Measurements from ENCODE around the gene LRFN2. TPM values are rescaled to one million over a fixed set of nuclear protein-coding genes. Genes with fewer than 3 reads are reported as not detected.

Gene LRFN2
- total RNA-seq, 2 experiments from 2014 or later, result not detected

GRCh38 chr6:40353967-40354452 is 233.2 kb downstream of the LRFN2 start:
- H3K36me3 Mint-ChIP-seq (ENCODE audit: low read depth), result no peaks in the 10 kb centered on the region
- H3K27me3 Mint-ChIP-seq, result no peaks in the 10 kb centered on the region
- no peak for ATAC-seq
- H3K9me3 Mint-ChIP-seq (ENCODE audit: low read depth), result no peaks in the 10 kb centered on the region
- H3K4me3 Mint-ChIP-seq, result no peak overlapping the region
- intact Hi-C loops (cut with DNase I, micrococcal nuclease), result no loop called here
- CTCF ChIA-PET, result no interaction called here
- DNase-seq, result no peak
- POLR2A ChIA-PET, result no interaction called here
- no peak overlapping the region for H3K27ac Mint-ChIP-seq
- no peaks in the 10 kb centered on the region for H3K4me1 Mint-ChIP-seq

- intact Hi-C loops (cut with DNase I, micrococcal nuclease), result no loop called here
- no peaks in the 10 kb centered on the region for H3K9me3 Mint-ChIP-seq (ENCODE audit: low read depth)
- ChIA-PET CTCF (no interaction called here), POLR2A (no interaction called here)
- ATAC-seq, result no peak
- H3K27me3 Mint-ChIP-seq, result no peaks in the 10 kb centered on the region
- H3K4me3 Mint-ChIP-seq, result no peak overlapping the region
- H3K4me1 Mint-ChIP-seq, result no peaks in the 10 kb centered on the region
- DNase-seq, result no peak
- no peak overlapping the region for H3K27ac Mint-ChIP-seq
- H3K36me3 Mint-ChIP-seq (ENCODE audit: low read depth), result no peaks in the 10 kb centered on the region
Measured at GRCh38 chr6:40353197-40353966, 233.8 kb downstream of the LRFN2 start.

- CTCF ChIA-PET, result no interaction called here
- H3K4me3 Mint-ChIP-seq, result no peak overlapping the region
- DNase-seq, result no peak
Measured at GRCh38 chr6:40352527-40353170, 234.5 kb downstream of the LRFN2 start.

DNA sequence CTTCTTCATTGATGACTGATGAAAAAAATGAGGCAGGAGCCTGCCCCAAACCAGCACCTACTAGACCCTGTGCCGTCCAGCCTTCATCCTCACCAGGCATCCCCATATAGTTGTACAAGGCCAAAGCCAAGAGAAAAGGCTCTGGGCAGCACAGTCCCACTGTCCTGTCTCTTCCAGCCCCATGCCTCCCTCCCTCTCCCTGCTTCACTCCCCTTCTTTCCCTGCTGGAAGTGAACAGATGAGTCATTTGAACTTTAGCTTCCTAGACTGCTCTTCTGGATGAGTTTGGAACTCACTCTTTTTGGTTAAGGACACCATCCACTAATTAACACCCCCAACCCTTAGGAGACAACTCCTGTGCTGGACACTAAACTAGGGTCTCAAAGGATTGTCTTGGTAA is 235.2 kb downstream of the LRFN2 start:
- Mint-ChIP-seq H3K4me1 (no peaks in the 10 kb centered on the region), H3K4me3 (no peak overlapping the region), H3K27ac (no peak overlapping the region), H3K36me3 (ENCODE audit: low read depth) (no peaks in the 10 kb centered on the region), H3K9me3 (ENCODE audit: low read depth) (no peaks in the 10 kb centered on the region), H3K27me3 (no peaks in the 10 kb centered on the region)
- DNase-seq (no peak), ATAC-seq (no peak)
- ChIA-PET CTCF (interaction anchor here (0.7 kb wide), 1 partner anchor 198 kb away, joined by 4 read pairs; no protein-coding TSS in a partner anchor), POLR2A (no interaction called here)
- intact Hi-C loops (cut with DNase I, micrococcal nuclease), result no loop called here

More at GRCh38 chr6:40352527-40353170, 234.5 kb downstream of the LRFN2 start:
- intact Hi-C loops (cut with DNase I, micrococcal nuclease), result no loop called here
- POLR2A ChIA-PET, result no interaction called here
- Mint-ChIP-seq H3K27me3 (no peaks in the 10 kb centered on the region), H3K27ac (no peak overlapping the region), H3K4me1 (no peaks in the 10 kb centered on the region), H3K36me3 (ENCODE audit: low read depth) (no peaks in the 10 kb centered on the region), H3K9me3 (ENCODE audit: low read depth) (no peaks in the 10 kb centered on the region)
- no peak for ATAC-seq

- Mint-ChIP-seq H3K9me3 (ENCODE audit: low read depth) (no peaks in the 10 kb centered on the region), H3K27ac (no peak overlapping the region), H3K27me3 (no peaks in the 10 kb centered on the region), H3K4me1 (no peaks in the 10 kb centered on the region), H3K4me3 (no peak overlapping the region), H3K36me3 (ENCODE audit: low read depth) (no peaks in the 10 kb centered on the region)
- ChIA-PET POLR2A (no interaction called here), CTCF (no interaction called here)
- intact Hi-C loops (cut with DNase I, micrococcal nuclease), result no loop called here
- ATAC-seq (no peak), DNase-seq (no peak)
Measured at GRCh38 chr6:40350747-40351217, 236.4 kb downstream of the LRFN2 start.

GRCh38 chr6:40349901-40350746 is 237.0 kb downstream of the LRFN2 start:
- no peaks in the 10 kb centered on the region for H3K36me3 Mint-ChIP-seq (ENCODE audit: low read depth)
- ChIA-PET CTCF (no interaction called here), POLR2A (no interaction called here)
- H3K27ac Mint-ChIP-seq, result no peak overlapping the region
- no peaks in the 10 kb centered on the region for H3K9me3 Mint-ChIP-seq (ENCODE audit: low read depth)
- H3K27me3 Mint-ChIP-seq, result no peaks in the 10 kb centered on the region
- DNase-seq (no peak), ATAC-seq (no peak)
- H3K4me1 Mint-ChIP-seq, result no peaks in the 10 kb centered on the region
- intact Hi-C loops (cut with DNase I, micrococcal nuclease), result no loop called here
- H3K4me3 Mint-ChIP-seq, result no peak overlapping the region

DNA sequence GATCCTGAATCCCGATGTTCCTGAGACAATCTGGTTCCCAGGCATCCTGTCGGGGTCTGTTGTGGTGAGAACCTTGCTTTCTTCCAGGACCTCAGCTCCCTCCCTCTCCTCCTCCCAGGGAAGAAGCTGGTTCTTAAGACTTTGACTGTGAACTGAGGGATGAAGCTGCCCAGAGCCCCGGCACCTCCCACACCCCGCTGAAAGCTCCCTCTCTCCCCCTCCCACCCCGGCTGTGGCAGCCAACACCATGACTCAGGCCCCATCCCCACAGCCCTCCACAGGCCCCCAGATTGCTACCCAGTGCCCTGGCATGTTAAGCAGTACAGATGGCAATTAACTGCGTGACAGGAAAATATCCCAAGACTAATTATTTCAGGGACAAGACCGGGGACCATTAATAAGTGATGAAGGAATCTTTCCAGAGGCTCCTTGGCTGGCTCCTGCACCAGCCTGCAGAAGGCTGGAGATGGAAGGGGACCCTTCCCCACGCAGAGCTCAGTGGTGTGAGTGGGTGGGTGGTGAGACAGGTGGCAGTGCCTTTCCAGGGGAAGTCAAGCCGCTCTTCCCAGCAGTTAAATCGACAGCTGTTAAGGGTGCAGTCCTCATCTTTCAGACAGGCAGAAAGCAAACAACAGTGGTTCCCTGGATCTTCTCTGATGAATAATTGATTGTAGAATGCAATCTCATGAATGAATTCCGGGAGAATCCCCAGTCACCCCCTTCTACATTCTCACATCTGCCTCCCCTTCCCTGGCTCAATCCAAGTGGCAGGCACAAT is 237.9 kb downstream of the LRFN2 start:
- Mint-ChIP-seq H3K27ac (no peak overlapping the region), H3K36me3 (ENCODE audit: low read depth) (no peaks in the 10 kb centered on the region), H3K4me1 (no peaks in the 10 kb centered on the region), H3K4me3 (no peak overlapping the region), H3K27me3 (no peaks in the 10 kb centered on the region), H3K9me3 (ENCODE audit: low read depth) (no peaks in the 10 kb centered on the region)
- ATAC-seq (no peak), DNase-seq (no peak)
- intact Hi-C loops (cut with DNase I, micrococcal nuclease), result no loop called here
- POLR2A ChIA-PET, result no interaction called here
- CTCF ChIA-PET, result no interaction called here

DNA sequence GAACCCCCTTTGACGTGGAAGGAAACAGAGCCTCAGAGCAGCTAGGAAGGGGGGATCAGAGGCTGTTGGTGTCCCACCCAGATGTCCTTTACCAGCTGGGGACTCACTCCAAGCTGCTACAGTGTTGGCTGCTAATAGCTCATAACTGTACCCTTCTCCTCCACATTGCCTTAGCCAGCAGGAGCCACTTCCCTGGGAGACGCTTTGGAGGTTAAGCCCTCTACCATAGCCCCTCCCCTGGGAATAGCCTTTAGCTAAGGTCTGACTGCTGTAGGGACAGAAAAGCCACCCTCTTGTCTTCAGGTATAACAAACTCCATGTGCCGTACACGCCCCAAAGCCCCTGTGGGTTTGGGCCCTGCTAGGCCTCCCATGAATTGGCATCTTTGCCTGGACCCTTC is 238.6 kb downstream of the LRFN2 start:
- no peak overlapping the region for H3K27ac Mint-ChIP-seq
- no peak overlapping the region for H3K4me3 Mint-ChIP-seq
- ATAC-seq, result no peak
- no peak for DNase-seq
- H3K9me3 Mint-ChIP-seq (ENCODE audit: low read depth), result no peaks in the 10 kb centered on the region
- no peaks in the 10 kb centered on the region for H3K4me1 Mint-ChIP-seq
- POLR2A ChIA-PET, result no interaction called here
- CTCF ChIA-PET, result interaction anchor here (0.7 kb wide), 1 partner anchor 19 kb away, joined by 3 read pairs; no protein-coding TSS in a partner anchor
- no peaks in the 10 kb centered on the region for H3K27me3 Mint-ChIP-seq
- no peaks in the 10 kb centered on the region for H3K36me3 Mint-ChIP-seq (ENCODE audit: low read depth)
- intact Hi-C loops (cut with DNase I, micrococcal nuclease), result no loop called here

DNA sequence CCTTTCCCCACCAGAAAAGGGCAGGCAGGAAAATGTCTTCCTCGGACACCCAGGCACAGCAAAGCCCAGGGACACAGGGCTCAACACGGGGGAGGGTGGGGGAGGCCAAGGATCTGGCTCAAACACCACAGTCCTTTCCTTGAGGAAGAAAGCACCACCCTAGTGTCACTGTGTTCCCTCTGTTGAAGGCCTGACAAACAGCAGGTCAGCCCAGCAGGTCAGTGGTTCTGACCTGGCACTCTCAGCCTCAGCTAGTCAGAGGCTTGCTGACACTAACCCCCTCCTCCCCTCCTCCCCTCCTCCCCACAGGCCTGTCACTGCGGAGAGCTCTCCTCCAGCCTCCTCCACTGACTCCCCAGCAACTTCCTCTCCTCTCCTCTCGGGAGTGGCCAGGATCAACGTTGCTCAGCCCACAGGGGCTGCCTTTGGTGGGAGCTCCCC is 239.6 kb downstream of the LRFN2 start:
- CTCF ChIA-PET, result interaction anchor here (0.7 to 1.0 kb wide), 2 partner anchors 17 to 20 kb away, joined by 3 to 4 read pairs; no protein-coding TSS in a partner anchor
- H3K9me3 Mint-ChIP-seq (ENCODE audit: low read depth), result no peaks in the 10 kb centered on the region
- no peaks in the 10 kb centered on the region for H3K27me3 Mint-ChIP-seq
- H3K4me3 Mint-ChIP-seq, result no peak overlapping the region
- DNase-seq (no peak), ATAC-seq (no peak)
- POLR2A ChIA-PET, result no interaction called here
- H3K4me1 Mint-ChIP-seq, result no peaks in the 10 kb centered on the region
- no peak overlapping the region for H3K27ac Mint-ChIP-seq
- H3K36me3 Mint-ChIP-seq (ENCODE audit: low read depth), result no peaks in the 10 kb centered on the region
- intact Hi-C loops (cut with DNase I, micrococcal nuclease), result no loop called here

GRCh38 chr6:40346246-40346645 is 240.9 kb downstream of the LRFN2 start:
- ChIA-PET POLR2A (no interaction called here), CTCF (no interaction called here)
- Mint-ChIP-seq H3K36me3 (ENCODE audit: low read depth) (no peaks in the 10 kb centered on the region), H3K4me1 (no peaks in the 10 kb centered on the region), H3K4me3 (no peak overlapping the region), H3K27me3 (no peaks in the 10 kb centered on the region), H3K27ac (no peak overlapping the region), H3K9me3 (ENCODE audit: low read depth) (no peaks in the 10 kb centered on the region)
- ATAC-seq, result no peak
- intact Hi-C loops (cut with DNase I, micrococcal nuclease), result no loop called here
- no peak for DNase-seq

- Mint-ChIP-seq H3K36me3 (ENCODE audit: low read depth) (no peaks in the 10 kb centered on the region), H3K9me3 (ENCODE audit: low read depth) (no peaks in the 10 kb centered on the region), H3K4me1 (no peaks in the 10 kb centered on the region), H3K27me3 (no peaks in the 10 kb centered on the region), H3K27ac (no peak overlapping the region), H3K4me3 (no peak overlapping the region)
- ChIA-PET POLR2A (no interaction called here), CTCF (no interaction called here)
- no peak for ATAC-seq
- intact Hi-C loops (cut with DNase I, micrococcal nuclease), result no loop called here
- no peak for DNase-seq
Measured at GRCh38 chr6:40344566-40345167, 242.5 kb downstream of the LRFN2 start.
